ENCODE measurements around the gene C11orf54.

GRCh38 chr11:93727985-93728791 is 13.3 kb upstream of the C11orf54 start:
- no peak for TF ChIP-seq CTCF (IDR thresholded peaks at IDR 0.05; ENCODE audit: low read length)
- no peak for TF ChIP-seq EZH2 (IDR thresholded peaks at IDR 0.05; ENCODE audit: borderline replicate concordance, low read length)
